GM21447 (cell line): ENCODE data around the gene PRKAB2.
"Not testable (repeated sequence)": the region's sequence is repeated elsewhere in the genome, so short reads cannot be mapped to it uniquely, and the experiment has no call there.

ENCODE experiments used
- ATAC-seq: cut with Tn5 transposase; IDR thresholded peaks from one replicate; pipeline ENCODE4 v1.9.1; 2021; ENCODE audit not compliant: unreplicated experiment

Gene PRKAB2

DNA sequence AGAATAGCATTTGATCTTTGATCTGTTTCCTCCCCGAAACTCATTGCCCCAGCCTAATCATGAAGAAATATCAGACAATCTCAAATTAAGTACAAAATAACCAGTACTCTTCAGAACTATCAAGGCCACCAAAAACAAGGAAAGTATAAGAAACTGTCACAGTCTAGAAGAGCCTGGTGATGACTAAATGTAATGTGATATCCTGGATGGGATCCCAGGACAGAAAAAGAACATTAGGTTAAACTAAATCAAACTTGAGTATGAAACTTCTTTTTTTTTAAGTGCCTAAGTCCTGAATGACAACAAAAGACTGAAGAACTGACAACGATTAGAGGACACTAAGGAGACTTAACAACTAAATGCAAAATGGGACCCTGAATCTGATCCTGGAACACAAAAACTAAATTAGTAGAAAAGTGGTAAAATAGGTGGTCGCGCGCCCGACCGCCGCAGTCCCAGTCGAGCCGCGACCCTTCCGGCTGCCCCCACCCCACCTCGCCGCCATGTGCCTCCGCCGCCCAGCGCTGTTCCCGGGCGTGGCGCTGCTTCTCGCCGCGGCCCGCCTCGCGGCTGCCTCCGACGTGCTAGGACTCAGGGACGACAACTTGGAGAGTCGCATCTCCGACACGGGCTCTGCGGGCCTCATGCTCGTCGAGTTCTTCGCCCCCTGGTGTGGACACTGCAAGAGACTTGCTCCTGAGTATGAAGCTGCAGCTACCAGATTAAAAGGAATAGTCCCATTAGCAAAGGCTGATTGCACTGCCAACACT, 5.5 kb upstream of the PRKAB2 start:
- no peak for ATAC-seq

DNA sequence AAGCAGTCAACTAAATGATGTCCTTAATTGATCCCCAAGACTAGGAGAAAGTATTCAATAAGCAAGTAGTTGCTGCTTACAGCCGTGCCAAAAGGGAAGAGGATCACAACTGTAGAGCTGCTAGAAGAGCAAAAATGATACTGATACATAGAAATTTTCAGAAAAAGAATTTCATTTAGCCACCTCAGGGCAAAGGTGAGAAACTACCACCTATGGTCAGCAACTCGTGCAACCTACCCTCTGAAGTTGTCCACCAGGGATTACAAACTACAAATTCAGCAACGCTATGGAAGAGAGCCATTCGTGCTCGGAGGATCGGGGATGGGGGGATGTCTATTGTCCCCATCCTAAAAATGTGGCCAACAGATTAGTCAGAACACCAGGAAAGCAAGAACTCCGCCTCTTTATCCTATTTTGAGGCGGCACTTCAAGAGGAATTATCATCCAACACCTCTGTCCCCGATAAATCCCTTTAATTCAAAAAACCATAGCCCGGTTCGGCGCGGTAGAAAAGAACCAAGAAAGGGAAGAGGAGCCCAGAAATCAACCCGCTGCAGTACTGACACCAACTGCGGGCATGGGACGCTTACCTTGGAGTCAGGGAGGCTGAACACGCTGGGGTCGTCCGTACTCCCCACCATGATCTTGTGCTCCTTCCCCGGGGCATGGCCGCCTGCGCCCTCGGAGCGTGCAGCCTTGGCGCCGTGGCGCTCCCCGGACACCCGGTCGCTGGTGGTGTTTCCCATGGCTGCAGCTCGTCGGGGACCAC, 687 bp downstream of the PRKAB2 start:
- no peak for ATAC-seq

DNA sequence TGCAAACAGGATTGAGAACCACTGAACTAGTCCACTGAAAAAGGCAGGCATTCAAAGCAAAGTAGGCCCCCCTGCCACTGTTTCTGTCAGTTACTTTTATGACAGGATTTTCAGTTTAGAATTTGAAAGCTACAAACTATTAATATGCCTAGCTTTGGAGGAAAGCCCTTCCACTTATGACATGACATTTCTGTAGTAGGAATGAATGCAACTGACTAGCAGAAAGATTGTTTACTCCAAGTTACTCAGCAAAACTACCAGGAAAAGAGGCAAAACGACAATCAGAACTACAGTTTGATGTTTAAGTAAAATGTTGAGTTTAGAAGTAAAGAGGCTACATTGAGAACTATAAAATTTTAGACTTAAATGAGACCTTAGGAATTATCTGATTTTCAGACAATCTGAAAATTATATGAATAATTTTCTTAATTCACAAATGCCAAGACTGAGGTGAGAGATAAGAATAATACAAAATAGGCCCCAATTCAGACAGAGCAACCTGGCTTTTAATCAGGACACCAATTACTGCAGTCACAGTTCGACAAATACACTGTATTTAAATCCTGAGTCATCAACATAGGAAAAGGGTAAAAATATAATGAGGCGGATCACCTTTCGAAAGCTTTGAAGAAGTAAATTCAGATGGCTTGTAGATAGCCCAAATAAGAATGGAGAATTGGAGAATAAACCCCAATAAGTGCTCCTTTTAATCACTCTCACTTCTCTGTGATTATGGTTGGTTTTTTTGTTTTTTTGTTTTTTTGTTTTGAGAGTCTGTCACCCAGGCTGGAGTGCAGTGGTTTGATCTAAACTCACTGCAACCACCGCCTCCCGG, 2.2 kb downstream of the PRKAB2 start:
- no peak for ATAC-seq

DNA sequence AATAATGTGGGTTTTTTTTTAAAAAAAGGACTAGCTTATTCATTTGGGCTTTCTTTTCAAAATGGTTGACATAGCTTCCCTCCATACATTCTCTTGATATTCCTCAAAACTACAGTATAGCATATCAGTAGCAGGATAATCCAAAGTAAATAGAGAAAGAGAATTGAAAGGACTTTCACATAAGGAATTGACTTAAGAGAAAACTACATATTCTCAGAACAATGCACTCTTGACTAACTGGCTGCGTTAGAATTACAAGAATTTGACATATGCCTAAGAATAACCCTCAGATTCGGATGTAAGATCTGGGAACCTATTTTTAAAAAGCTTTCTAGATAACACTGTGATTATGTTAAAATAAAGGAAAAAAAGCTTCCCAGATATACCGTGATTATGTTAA, 3.1 kb downstream of the PRKAB2 start:
- no peak for ATAC-seq

DNA sequence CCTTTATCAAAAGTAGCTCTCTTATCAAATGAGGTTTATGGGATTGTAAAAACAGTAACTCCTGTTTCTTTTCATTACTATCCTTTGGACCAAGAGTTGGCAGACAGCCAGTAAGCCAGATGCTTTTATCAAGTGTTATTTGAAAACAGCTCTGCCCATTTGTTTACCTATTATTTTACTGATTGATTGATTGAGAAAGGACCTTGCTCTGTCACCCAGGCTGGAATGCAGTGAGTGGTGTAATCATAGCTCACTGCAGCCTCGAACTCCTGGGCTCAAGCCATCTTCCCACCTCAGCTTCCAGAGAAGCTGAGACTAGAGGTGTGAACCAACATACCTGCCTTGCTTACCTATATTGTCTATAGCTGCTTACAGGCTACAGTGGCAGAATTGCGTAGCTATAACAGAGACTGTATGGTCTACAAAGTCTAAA, 3.6 kb downstream of the PRKAB2 start:
- ATAC-seq: no peak

DNA sequence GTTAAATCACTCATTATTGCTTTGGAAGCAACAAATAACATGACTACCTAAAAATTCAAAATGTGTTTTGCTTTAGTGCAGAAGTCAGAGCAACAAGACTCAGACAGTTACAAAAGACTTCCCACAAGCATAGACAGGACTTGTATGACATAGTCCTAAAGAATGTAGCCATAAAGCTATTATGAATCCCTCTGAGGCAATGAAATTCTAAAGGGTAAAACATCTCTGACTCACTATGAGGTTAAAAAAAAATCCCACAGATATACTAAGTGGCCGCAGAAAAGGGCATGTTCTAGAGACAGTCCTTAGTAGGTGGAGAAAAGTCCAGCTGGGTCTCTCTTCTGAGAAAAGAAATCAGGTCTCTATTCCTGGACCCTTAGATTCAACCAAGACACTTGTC, 4.9 kb downstream of the PRKAB2 start:
- no peak for ATAC-seq

DNA sequence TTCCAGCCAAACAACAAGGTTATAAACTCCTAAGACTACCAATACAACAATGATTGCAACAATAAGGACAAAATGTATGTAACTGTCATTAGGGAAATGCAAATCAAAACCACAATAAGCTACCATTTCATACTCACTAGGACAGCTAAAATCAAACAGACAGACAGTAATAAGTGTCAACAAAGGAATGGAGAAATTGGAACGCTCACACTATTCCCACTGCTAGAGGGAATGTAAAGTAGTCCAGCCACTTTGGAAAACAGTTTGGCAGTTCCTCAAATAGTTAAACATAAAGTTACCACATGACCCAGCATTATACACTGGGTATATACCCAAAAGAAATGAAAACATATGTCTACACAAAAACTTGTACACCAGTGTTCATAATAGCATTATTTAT, 9.3 kb downstream of the PRKAB2 start:
- no peak for ATAC-seq

DNA sequence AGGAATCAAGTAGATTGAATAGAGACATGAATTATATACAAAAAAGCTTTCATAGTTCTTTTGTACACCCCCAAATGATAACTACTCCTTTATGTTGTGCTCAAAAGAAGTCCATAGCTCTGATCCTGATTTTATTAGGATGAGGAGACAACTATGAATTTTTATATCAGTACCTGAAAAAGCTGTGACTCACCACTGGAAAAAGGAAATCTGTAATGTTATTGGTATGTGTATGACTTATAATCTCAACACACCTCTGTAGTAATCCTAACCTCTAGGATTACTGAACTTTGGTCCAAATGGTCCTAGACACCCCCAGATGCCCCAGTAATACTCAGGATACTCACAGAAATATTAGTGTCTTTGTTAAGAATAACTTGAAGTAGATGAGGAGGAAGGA, 10.2 kb downstream of the PRKAB2 start:
- no peak for ATAC-seq

DNA sequence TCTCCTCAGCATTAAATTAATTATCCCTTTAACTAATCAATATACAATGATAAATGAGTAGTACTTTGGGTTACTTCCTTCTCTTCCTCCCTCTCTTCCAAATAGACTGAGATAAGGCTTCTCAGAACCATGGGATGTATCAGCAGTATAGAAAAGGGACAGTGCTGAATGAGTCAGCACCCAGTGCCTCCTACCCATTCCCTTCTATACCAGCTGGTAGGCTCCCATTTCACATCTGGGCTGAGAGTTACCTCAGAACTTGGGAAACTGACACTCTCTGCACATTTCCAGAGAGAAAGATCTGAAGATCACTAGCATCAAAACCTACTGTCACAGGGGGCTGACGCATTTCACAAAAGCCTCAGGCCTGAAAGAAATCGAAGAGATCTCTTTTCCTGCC, 15.2 kb downstream of the PRKAB2 start:
- not testable (repeated sequence) for ATAC-seq

DNA sequence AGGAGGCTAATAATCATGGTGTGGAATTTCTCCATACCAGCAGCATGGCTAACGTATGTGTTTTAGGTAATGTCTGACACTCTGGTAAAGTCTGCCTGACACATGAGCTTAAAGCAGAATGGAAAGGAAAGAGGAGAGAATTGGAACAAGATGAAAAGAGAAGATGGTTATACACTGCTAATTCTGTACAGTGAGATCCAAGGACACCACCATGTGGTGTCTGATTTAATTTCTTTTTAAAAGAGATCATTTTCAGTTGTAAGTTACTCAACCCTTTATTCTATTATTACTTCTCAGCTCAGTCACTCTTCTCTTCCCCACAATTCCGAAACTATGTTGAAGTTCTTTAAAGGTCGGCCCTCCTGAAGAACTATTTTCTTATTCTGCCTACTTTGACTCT, 15.6 kb downstream of the PRKAB2 start:
- no peak for ATAC-seq

DNA sequence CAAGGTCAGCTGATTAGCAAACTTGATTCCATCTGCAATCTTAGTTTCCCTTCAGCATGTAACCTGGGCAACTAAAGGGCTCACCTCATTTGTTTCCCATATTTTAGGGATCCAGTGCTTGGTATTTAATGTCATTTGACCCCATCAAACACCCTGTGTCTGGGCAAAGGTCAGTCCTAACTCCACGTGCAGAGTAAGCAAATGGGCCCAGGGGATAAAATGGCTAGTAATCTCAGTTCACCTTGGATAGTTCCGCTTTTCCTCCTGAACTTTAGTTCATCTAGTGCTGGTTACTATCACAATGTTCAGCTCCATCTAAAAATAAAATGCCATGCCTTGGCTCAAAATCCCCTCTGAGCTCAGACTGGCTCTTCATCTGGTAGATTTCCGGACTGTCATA, 19.5 kb downstream of the PRKAB2 start:
- ATAC-seq: no peak

DNA sequence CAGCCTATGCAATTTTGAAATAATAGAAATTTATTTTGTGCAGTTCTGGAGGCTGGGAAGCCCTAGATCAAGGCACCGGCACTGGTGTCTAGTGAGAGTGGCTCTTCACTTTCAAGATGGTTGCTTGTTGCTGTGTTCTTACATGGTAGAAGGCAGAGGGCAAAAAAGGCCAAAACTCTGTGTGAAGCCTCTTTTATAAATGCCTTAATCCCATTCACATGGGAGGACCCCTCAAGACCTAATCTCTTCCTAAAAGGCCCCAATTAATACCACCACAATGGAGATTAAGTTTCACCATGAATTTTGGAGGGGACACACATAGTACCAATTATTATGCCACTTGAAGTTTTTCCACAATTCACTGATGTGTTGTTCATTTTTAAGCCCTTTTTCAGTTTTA, 21.0 kb downstream of the PRKAB2 start:
- no peak for ATAC-seq

DNA sequence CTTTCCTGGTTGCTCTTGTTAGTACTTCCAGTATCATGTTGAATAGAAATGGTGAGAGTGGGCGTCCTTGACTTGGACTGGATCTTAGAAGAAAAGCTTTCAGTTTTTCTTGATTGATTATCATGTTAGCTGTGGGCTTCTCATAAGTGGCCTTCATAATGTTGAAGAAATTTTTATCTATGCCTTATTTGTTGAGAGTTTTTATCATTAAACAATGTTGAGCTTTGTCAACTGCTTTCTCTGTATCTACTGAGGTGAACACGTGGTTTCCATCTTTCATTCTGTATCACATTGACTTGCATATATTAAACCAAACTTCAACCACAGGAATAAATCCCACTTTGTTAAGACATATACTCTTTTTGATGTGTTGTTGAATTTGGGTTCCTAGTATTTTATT, 29.4 kb downstream of the PRKAB2 start:
- ATAC-seq: no peak

DNA sequence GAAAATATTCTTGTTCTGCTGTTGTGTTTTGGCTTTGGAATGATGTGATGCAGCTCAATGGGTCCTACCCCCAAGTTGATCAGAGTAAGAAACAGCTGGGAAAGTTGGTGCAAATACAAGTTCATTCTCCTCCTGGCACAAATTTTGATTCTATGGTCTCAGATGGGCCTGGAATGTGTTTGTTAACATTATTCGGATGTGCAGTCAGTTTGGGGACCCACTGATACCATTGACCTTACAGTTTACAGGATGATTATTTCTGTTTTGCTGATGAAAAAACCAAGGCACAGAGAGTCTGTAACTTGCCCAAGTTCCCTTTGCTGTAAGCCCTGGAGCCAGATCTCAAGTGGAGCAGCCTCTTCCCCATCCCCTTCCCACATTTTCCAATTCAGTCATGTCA, 41.5 kb downstream of the PRKAB2 start:
- ATAC-seq: not testable (repeated sequence)

DNA sequence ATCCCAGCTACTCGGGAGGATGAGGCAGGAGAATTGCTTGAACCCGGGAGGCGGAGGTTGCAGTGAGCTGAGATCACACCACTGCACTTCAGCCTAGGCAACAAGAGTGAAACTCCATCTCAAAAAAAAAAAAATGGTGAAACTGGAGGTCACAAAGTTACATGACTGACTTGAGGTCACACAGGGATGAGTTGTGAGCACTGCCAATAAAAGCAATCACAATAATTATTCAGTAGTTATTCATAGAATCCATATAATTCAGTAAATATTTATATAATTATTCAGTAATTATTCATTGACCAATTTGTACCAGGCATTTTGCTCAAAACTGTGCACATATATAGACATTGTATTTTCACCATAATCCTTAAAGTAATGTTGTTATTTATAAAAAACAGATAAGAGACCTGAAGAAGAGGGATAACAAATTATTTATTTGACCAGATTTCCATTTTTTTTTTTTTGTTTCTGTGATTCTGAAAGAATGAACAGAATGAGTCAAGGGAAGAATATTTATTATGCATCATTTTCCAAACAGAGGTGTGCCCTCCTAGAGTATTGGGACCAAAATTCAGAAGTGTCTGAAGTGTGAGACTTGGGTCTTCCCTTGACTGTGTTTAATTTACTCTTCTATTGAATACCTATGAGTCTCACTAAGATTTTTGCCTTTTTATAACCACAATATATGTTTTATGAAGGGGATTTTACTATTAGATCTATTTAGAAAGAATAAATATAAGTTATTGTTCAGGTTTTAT, 43.0 kb downstream of the PRKAB2 start:
- ATAC-seq: no peak

DNA sequence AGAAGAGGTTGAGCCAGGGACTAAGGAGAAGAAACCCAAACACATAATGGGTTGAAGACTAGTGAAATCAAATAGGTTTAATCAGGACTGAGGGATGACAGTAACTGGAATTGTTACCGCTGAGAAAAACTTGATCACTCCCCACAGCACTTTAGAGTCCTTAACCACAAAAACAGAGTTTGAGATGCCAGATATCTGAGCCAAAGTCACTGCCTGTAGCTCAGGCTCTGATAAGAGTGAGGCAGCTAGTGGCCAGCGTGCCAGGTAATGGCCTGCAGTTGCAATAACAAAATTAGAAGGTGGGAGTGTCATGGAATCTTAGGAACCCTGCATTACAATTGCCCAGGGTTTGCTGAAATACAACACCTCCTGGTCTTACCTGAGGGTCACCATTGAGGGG, 48.0 kb downstream of the PRKAB2 start:
- ATAC-seq: no peak

DNA sequence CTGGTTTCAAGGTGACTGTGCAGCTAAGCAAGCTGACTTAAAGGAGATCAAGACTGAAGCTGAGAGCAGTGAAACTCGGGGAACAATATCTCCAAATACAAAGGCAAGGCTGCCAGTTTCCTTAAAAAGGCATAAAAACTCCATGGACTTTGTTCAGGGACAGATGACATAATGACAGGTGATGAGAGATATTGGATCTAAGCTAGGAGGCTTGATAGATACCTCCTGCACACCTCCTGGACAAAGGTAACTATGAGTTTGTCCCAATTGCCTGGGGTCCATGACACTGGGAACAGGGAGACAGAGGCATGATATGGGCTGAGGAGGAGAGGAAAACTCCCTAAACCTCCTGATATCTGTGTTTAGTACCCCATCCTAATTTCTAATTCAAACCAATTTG, 55.2 kb downstream of the PRKAB2 start:
- ATAC-seq: no peak

DNA sequence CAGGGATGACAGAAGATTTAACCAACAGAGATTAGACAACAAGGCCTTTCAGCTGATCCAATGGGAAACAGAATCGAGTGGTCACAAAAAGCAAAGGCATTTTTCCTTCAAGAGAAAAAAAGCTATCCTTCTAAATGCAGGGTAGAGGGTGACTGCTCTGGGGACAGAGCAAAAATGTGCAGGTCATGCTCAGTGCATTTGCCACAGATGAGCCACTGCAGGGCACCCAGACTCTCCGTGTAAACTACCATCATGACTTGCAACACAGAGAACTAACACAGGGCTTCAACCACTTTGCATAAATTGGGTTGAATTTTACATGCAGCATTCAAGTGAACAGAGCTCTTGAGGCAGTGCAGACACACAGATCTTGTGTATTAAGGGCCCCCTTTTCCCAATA, 56.8 kb downstream of the PRKAB2 start:
- ATAC-seq: no peak

DNA sequence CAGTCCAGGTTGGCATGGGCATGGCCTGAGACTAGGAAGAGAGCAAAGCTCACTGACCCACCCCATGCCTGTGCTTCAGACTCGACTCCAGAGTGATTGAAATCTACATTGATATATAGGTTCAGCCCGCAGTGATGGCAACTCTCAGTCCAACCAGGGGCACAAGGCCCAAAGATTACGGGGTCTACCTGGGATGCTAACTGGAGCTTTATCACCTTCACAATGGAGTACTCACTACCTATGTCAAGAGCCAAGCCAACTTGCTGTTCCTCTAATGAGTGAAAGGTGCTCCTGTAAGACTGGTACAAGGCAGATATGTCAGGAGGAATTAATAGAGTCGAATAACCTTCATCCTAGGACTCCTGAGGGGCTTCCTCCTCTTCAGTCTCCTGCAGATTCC, 57.2 kb downstream of the PRKAB2 start:
- ATAC-seq: not testable (repeated sequence)

DNA sequence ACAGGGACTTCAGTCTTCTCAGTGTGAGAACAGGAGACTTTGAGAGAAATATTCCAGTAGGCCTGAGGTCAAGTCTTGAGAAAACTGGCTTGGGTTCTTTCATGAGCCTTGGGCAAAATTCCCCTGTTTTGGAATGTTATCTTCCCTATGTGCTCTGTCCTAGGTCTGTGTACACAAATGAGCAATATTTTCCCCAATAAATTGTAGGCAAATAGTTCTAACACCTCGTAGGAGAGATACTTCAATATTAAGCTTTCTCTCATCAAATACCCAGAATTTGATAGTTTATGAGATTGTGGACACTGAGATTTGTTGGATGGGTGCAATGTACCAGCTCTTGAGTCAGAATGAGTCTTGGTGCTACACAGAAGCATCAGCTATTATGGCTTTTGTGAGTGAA, 57.9 kb downstream of the PRKAB2 start:
- ATAC-seq: not testable (repeated sequence)
